HG02973 (cell line): ENCODE measurements around the gene PLA2G4B.

Experiments used
- ATAC-seq: cut with Tn5 transposase; IDR thresholded peaks from one replicate; pipeline ENCODE4 v1.9.1; 2021; ENCODE audit warnings: moderate library complexity; ENCODE audit not compliant: unreplicated experiment

The PLA2G4B gene

DNA sequence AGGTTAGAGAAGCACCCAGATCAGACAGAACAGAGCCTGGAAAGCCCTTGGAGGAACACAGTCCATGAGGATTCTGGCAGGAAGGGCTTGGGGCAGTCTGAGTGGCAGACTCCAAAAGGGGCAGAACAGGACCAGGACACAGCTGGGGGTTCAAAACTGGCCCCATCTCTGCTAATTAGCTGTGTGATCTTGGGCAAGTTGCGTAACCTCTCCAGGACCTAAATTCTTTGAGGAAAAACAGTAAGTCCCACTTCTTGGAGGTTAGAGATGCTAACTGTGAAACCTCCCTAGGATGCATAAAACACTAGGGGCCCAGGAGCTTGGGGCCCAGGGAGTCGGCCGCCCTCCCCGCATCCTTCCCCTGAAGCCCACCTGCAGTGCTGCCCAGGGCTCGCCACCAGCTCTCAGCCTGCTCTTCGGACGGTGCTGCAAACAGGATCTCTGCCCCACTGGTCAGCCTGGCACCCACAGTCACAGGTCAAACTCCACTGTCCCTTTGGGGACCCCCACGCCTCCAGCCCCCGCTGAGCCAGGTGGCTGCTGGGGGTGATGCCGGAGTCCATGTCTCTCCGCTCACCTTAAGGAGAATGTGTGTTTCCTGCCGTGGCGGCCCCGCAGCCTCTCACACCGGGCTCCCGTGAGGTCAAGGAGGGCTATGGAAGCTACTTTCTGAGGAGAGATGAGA lies 12.0 kb downstream of the PLA2G4B start:
- ATAC-seq, result no peak

DNA sequence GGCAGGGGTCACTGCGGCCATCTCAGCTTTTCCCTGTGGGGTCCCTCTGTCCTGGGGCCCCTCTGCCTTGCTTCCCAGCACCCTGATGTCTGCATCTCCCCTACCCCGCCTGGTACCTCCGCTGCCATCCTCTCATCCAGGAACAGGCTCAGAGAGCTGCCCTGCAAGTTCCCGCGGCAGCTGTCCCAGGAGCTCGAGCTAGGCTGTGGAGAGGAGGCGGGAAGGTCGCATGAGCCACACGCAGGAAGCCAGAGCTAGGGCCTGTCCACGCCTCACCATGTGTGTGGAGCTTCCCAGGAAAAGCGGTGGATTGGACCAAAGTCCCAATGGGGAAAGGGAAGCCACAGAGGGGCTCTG lies 12.5 kb downstream of the PLA2G4B start:
- no peak for ATAC-seq

GRCh38 chr15:41851755-41852370 lies 13.2 kb downstream of the PLA2G4B start:
- no peak for ATAC-seq

DNA sequence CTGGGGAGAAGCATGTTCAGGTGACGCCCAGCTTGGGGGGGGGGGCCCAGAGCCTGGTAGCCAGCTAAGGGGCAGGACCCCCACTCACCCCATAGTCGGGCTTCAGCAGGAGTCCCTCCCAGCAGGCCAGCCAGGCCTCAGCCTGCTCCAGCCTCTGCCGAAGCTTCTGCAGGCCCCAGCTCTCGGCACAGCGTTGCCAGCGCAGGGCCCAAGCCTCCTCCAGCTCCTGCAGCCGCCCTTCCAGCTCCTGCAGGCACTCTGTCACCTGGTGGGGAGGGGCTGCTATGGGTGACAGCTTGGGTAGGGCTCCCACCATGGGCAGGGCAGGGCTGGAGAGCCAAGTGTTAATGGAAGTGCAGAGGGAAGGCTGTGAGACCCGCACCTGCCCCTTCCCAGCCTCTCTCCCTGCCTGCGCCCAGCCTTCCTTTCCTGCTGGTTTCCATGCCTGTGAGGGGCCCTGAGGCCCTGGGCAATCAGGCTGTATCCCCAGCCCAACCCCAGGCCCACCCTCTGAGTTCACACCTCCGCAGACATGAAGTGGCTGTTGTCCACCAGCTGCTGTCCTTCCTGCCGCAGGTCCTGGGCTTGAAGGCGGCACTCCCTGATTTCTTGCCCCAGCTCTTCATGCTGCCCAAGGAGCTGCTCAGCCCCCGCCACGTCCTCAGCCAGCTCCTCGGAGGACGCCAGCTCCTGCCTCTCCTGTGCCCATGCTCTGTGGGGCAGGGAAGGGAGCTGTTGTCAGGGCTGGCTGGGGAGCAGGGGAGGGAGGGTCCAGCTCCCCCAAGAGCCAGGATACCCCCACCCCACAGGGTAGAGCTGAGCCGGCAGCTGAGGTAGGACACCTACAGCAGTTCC lies 14.3 kb downstream of the PLA2G4B start:
- no peak for ATAC-seq

DNA sequence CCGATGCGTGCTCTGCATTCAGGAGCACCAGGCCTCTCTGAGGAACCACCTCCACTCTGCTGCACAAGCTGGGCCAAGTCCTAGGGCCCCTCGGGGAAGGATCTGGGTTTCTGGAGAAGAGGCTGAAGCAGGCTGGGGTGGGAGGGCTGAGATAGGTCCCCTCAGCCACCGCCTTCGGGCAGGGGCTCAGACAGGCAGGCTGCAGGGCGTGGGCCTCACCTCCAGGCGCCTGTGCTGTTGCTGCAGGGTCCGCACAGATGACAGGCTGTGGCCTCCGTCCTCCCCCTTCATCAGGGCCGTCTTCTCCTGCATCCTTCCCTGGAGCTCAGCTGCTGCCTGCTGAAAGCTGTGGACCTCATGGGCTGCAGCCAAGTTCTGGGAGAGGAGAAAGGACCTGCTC lies 15.2 kb downstream of the PLA2G4B start:
- ATAC-seq, result no peak

DNA sequence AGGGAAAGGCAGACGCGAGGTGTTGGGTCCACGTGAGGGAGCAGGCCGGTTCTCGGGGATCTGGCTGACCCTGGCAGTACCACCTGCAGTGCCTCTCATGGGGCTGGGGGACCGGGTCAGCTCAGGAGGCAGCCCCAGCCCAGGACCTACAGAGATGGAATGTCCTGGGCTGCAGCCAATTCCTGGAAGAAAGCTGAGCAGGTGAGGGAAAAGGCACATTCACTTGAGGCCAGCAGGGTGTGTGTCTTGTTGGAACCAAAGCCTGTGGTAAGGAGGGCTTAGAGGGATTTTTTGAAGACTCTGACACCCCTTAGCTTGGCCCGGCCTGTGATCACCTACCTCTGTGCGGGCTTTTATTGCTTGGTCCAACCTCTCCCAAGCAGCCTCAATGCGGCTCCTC lies 15.8 kb downstream of the PLA2G4B start:
- ATAC-seq, result no peak

DNA sequence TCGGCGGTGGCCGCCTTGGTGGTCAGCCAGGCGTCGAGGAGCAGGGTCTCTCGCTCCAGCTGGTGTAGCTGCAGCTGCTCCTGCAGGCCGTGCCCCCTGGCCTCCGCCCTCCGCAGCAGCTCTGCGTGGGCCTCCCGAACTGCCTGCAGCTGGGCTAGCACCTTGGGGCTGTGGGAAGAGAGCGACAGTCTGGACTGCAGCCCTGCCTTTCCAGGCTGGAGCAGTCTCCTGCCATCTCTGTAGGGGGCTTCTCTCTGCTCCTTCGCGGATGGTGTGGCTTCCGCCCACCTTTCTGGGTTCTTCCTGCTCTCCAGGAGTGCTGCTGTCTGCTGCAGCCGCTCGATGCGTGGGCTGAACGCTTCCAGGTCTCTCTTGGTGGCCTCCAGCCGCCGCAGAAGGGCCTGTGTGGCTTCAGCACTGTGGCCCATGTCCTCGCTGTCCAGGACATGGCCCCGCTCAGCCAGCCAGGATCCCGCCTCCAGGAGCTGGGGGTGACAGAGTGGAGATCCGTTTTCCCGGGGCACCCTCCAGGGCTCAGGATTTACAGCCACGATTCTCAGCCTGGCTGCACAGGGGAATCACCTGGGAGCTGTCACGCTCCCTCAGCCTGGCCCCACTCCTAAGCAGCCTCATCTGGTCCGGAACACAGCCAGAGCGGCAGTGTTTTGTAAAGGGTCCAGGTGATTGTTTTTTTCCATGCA lies 16.8 kb downstream of the PLA2G4B start:
- ATAC-seq, result no peak

- no peak for ATAC-seq
These were observed 17.6 kb downstream of the PLA2G4B start for GRCh38 chr15:41856262-41856661.

- ATAC-seq, result no peak
These were observed 18.1 kb downstream of the PLA2G4B start for GRCh38 chr15:41856716-41857115.

GRCh38 chr15:41857316-41857715 lies 18.7 kb downstream of the PLA2G4B start:
- ATAC-seq, result no peak

- no peak for ATAC-seq
These were observed 20.1 kb downstream of the PLA2G4B start for GRCh38 chr15:41858756-41859155.

DNA sequence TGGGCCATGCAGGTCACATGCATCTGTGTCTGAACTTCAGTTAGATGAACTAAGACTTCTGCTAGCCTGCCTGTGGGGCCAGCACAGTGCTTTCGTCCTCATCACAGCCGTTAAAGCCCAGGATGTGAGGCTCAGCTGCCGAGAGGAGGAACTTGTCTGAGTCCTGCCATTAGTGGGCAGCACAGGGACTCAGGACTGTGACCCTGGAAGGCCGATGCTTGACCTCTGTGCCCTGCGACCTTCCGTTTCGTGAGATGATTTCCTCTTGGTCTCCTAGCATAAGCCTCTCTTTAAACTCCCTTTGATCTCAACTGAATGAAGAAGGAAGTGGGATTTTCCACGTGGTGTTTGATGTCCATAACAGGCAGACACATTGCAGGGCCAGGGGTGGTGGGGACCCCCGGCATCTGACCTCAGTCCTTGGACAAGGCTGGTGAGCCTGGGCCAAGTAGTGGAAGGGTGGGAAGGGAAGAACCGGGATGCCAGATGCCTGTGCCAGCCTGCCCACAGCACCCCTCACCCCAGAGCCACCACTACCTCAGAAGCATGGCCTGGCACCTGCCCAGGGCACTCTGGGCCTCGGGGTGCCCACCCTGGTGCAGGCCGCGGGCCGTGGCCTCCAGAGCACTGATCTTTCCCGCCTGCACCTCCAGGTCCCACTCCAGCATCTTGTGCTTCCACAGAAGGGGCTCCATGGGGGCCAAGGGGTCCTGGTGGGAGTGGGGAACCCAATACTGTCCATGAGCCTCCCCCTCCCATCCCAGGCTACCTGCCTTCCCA lies 21.6 kb downstream of the PLA2G4B start:
- ATAC-seq, result no peak

DNA sequence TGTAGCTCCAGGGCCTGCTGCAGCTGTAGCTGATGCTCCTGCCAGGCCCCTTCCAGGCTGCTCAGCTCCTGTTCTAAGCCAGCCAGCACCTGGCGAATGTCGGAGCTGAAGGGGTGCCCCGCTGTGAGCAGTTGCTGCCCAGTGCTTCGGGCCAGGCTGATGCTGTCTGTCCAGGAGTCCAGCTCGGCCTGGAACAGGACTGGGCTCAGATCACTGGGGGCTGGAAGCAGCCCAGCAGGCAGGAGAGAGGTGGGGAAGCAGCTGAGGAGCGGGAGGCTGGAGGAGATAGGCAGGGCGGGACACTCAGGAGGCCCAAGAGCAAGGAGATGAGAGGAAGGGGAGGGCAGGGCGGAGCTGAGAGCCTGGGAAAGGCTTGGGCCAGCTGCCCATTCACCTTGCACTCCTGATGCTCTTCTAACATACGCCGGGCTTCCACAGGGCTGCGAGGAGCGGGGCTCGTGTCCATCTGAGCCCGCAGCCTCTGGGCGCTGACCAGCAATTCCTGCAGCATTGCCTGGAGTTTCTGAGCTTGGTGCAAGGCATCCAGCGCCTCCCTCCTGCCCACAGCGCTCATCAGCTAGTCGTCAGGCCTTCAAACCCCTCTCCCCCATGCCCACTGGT lies 23.2 kb downstream of the PLA2G4B start:
- no peak for ATAC-seq

DNA sequence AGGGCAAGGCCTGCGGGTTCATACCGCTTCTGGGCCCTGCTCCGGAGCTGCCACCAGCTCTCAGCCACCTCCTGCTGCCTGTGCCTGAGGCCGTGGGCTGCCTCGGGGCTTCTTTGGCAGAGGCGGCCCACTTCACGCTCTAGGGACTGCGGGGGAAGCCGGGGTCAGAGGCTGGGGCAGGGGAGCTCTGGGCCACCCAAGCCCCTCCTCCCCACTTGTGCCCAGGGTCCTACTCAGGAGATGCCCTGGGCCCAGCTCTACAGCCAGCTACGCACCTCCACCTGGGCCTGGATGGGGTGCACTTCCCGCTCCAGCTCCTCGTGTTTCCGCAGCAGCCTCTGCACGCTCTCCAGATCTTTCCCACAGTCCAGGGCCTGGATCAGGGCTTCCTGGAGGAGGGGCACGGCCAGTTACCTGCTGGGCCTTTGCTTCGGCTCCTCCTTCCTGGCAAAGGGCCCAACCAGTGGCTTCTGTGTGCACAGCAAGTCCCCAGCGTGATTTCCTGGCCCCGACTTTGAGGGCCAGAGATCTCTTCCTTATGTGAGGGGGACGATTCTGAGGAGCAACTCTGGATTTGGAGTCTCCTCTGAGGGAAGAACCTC lies 24.0 kb downstream of the PLA2G4B start:
- no peak for ATAC-seq

GRCh38 chr15:41865490-41866055 lies 26.9 kb downstream of the PLA2G4B start:
- no peak for ATAC-seq

DNA sequence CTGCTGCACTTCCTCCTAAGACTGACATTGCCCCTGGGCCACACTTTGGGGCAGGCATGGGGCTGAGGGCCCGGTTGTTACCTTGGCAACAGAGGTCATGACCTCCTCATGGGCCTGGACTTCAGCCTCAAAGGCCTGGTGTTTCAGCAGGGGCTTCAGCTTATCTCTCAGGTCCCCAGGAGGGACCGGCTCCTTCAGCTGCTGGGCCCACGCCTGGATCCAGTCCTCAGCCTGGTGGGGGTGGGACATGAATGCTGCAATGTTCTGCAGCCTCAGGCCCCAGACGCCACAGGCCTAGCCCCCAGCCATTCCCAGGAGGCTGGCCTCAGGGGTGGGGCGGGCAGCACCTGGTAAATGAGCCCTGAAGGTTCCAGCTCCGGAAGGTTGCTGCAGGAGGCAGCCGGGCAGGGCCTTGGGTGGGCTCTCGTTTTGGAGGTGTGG lies 27.6 kb downstream of the PLA2G4B start:
- ATAC-seq, result no peak

GRCh38 chr15:41866872-41867579 lies 28.4 kb downstream of the PLA2G4B start:
- ATAC-seq, result no peak

- ATAC-seq, result no peak
These were observed 29.7 kb downstream of the PLA2G4B start for GRCh38 chr15:41868321-41868720.
